Activated naive CD4-positive, alpha-beta T cell treated with anti-CD3 and anti-CD28 coated beads, Interleukin-2, amount 10 ng/mL, durations not matched to agents 5 hours and 36 hours (primary cell): Measurements from ENCODE around the gene CCDC169. TPM values are rescaled to one million over a fixed set of nuclear protein-coding genes. Genes with fewer than 3 reads are reported as not detected.

Experiments
- total RNA-seq, 2 experiments: library from RNA; stranded (reverse); gene quantifications; one replicate each; pipeline ENCODE4 v1.2.3, GENCODE V29; 2021

Gene CCDC169
- total RNA-seq = under 1 TPM; 0.12 to 0.38 TPM

DNA sequence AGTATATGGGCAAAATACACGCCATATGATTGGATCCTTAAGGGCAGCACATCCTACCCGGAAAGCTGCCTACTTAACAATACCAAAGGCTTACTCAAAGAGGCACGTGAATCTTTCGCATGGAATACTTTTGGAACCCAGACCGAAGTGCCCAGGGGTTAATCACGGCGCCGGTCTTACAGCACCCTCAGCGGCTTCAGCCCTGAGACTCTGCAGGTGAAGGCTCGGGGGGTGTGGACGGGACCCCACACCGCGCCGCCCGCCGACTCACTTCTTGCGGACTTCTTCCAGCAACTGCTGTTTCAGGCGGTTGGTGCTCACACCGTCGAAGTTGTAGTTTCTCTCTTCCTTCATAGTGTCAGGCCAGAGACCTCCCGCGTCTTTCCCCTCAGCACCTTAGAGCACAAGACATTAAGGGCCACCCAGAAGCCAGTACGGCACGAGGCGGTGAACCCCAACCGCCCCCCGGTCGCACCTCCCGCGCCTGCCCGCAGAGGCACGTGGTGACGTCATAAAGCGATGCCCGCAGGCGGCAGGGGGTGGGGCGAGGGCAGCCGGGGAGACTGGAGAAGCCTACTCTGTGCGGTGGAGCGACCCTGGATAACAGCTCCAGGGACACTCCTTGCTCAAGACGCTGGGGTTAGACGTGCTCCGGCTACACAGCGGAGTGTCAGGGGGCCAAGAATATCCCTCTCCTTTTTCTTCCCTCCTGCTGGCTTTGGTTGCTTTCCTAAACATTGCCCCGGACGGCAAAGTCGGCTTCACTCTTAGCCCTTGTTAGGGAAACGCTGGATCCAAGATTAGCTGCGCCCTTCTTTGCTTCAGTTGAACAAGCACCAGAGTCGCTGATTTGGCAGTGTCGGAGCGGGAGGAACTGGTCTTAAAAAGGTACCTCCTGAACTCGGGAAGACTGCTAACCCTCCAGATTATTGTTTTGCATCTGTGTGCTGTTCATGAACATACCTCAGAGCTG lies at the start of gene CCDC169:
TSS of gene CCDC169 (minus strand) at position 449 of the 973 bp plus-strand sequence. CDS start at position 354, 95 bp downstream.

DNA sequence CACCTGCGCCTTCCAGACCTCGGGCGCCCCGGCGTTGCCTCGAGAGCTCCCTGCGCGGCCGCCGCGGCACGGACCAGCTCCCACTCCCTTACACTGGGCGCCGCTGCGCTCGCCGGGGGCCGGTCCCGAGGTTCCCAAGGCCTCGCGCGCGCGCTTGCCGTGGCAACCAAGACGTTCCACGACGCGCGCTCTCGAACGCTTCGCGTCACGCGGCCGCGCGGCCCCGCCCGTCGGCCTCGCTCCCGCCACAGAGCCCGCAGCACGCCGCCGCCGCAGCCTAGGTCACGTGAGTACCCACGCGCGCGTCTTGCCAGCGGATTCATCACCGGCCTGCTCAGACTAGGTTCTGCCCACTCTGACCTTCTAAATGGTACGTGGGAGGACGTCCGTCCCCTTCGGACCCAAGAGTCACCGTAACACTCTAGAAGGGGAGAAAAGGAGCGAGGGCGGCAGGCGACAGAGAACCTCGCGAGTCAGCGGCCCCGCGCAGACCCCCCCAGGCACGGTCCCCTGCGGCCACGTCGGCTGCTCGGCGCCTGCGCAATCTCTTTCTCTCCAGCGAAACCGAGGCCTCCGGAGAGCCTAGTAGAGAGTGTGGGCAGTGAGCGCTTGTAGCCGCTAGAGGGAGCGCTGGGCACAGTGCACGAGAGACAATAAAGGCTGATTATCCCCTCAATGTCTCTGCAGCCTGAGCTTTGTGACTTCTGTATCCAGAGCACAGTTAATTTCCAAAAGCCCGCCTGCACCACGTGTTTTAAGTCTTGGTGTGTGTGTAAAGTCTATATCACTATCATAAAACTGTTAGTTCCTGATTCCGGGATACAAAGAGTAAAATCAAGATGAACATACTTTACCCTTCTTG lies 48.8 kb upstream of the CCDC169 start, which contains the start of gene SPART:
TSS of gene SPART (minus strand) at position 173 of the 862 bp plus-strand sequence. CDS start 10,564 bp downstream, outside the sequence.

GRCh38 chr13:36214163-36214921 lies 83.3 kb downstream of the CCDC169 start, which contains the start of gene SOHLH2:
Gene SOHLH2 (minus strand): TSS chr13:36214556. CDS start chr13:36214526, 30 bp downstream.

Other genes with a start within 250 kb of the CCDC169 start
- not detected for gene DCLK1, start 166.4 kb downstream of the CCDC169 start, total RNA-seq
- gene SOHLH2, start 83.3 kb downstream of the CCDC169 start, total RNA-seq = not detected
- gene SPART, start 48.6 kb upstream of the CCDC169 start, total RNA-seq = 10 to 100 TPM; 25.3 to 26.0 TPM
- gene CCNA1, start 134.7 kb upstream of the CCDC169 start, total RNA-seq = not detected